Naive thymus-derived CD4-positive, alpha-beta T cell (primary cell): Measurements from ENCODE around the gene CAMK2A. TPM values are rescaled to one million over a fixed set of nuclear protein-coding genes. Genes with fewer than 3 reads are reported as not detected.

ENCODE experiments used
- ATAC-seq: fragments of 150-1000 bp; cut with Tn5 transposase; 2 replicates; pipeline ENCODE4 v1.10.0; 2021; ENCODE audit warnings: mild to moderate bottlenecking, moderate library complexity
- CTCF ChIA-PET: fragments of 350-600 bp; sonication (Branson Sonifier 250); formaldehyde crosslinking; loops from one replicate; lab custom pipeline; 2021; ENCODE audit warnings: antibody characterized with exemption; lab: Charles Lee
- POLR2A ChIA-PET: fragments of 350-600 bp; sonication (Branson Sonifier 250); formaldehyde crosslinking; loops from one replicate; lab custom pipeline; 2021; ENCODE audit warnings: antibody characterized with exemption, inconsistent platforms; lab: Charles Lee
- DNase-seq, 9 donors: peaks; one replicate each; pipeline versions ENCODE4 v3.0.0 to v3.0.0-alpha.2; 2020 to 2022; ENCODE audit warnings: mixed read lengths in 1 of 9
- H3K27ac ChIP-seq: one replicate; pipeline ENCODE4 v1.7.0; 2013; ENCODE audit warnings: mild to moderate bottlenecking, low read depth, low read length, moderate library complexity
- H3K27me3 ChIP-seq, 2 donors: one replicate each; pipeline ENCODE4 v1.7.0; 2013; ENCODE audit warnings: low read length in 2 of 2, mild to moderate bottlenecking in 2 of 2, moderate library complexity in 2 of 2; ENCODE audit not compliant: control insufficient read depth in 2 of 2, insufficient read depth in 2 of 2
- H3K36me3 ChIP-seq, 3 experiments: 1 replicate in 2 of 3; 2 replicates in 1 of 3; pipeline ENCODE4 v1.7.0; 2013; ENCODE audit warnings: low read length in 3 of 3, mild to moderate bottlenecking in 3 of 3, moderate library complexity in 1 of 3; ENCODE audit not compliant: insufficient read depth in 3 of 3, control insufficient read depth in 2 of 3
- H3K4me1 ChIP-seq, 2 donors: one replicate each; pipeline ENCODE4 v1.7.0; 2013; ENCODE audit warnings: low read length in 2 of 2, mild to moderate bottlenecking in 2 of 2, moderate library complexity in 1 of 2; ENCODE audit not compliant: control insufficient read depth in 2 of 2, insufficient read depth in 2 of 2
- H3K4me3 ChIP-seq: 2 replicates; pipeline ENCODE4 v1.7.0; 2013; ENCODE audit warnings: mild to moderate bottlenecking, low read length
- H3K9me3 ChIP-seq, 3 experiments: 1 replicate in 2 of 3; 2 replicates in 1 of 3; pipeline ENCODE4 v1.7.0; 2013; ENCODE audit warnings: low read length in 3 of 3; ENCODE audit not compliant: control insufficient read depth in 2 of 3
- H3K27ac Mint-ChIP-seq, 9 donors: one replicate each; pipeline ENCODE4 v1.8.0; 2020 to 2022; ENCODE audit warnings: mixed read lengths in 9 of 9, mild to moderate bottlenecking in 8 of 9, moderate library complexity in 5 of 9, inconsistent platforms in 2 of 9
- H3K27me3 Mint-ChIP-seq, 5 donors: one replicate each; pipeline ENCODE4 v1.8.0; 2021 to 2022; ENCODE audit warnings: mixed read lengths in 5 of 5, mild to moderate bottlenecking in 1 of 5
- H3K36me3 Mint-ChIP-seq, 5 donors: one replicate each; pipeline ENCODE4 v1.8.0; 2020 to 2022; ENCODE audit warnings: mixed read lengths in 5 of 5, mild to moderate bottlenecking in 3 of 5, inconsistent platforms in 1 of 5
- H3K4me1 Mint-ChIP-seq, 7 donors: one replicate each; pipeline ENCODE4 v1.8.0; 2020 to 2022; ENCODE audit warnings: mixed read lengths in 7 of 7, mild to moderate bottlenecking in 3 of 7, inconsistent platforms in 1 of 7
- H3K4me3 Mint-ChIP-seq, 10 donors: one replicate each; pipeline ENCODE4 v1.8.0; 2020 to 2022; ENCODE audit warnings: mild to moderate bottlenecking in 10 of 10, mixed read lengths in 10 of 10, moderate library complexity in 6 of 10, inconsistent platforms in 2 of 10
- H3K9me3 Mint-ChIP-seq, 11 donors: one replicate each; pipeline ENCODE4 v1.8.0; 2020 to 2022; ENCODE audit warnings: mixed read lengths in 11 of 11, mild to moderate bottlenecking in 4 of 11, inconsistent platforms in 1 of 11, moderate library complexity in 1 of 11
- intact Hi-C, 2 donors: fragments of 100-400 bp; cut with micrococcal nuclease; formaldehyde crosslinking; loops; one replicate each; pipeline ENCODE4 v1.15.1; 2023
- polyA plus RNA-seq, 2 donors: library from polyadenylated mRNA; unstranded; fragments of 300-500 nt; fragmentation: Illumina TruSeq; gene quantifications; one replicate each; pipeline ENCODE4 v1.2.3, GENCODE V29; 2021
- total RNA-seq, 6 experiments: library from RNA in 5 of 6; stranded (reverse) in 5 of 6; gene quantifications; 1 replicate in 5 of 6; 2 replicates in 1 of 6; pipeline ENCODE4 v1.2.3 and lab custom pipeline; 2021 to 2026

Gene CAMK2A
- total and polyA plus RNA-seq, 7 experiments from 2014 or later: not detected

- no peak for ATAC-seq
- Mint-ChIP-seq H3K27ac (peak overlapping the region in 1 of 9 donors; percentile 23), H3K4me3 (no peak overlapping the region), H3K36me3 (peaks cover 0 to 3% (median 0%) of the 10 kb centered on the region in 5 donors), H3K9me3 (peaks cover 0 to 2% (median 0%) of the 10 kb centered on the region in 11 donors), H3K27me3 (peaks cover 23 to 49% (median 35%) of the 10 kb centered on the region in 5 donors), H3K4me1 (peaks cover 4 to 9% (median 6%) of the 10 kb centered on the region in 7 donors)
- no peak for DNase-seq
- Histone ChIP-seq H3K36me3 (no peaks in the 10 kb centered on the region), H3K4me1 (no peaks in the 10 kb centered on the region), H3K9me3 (no peaks in the 10 kb centered on the region), H3K4me3 (no peak overlapping the region), H3K27ac (no peak overlapping the region), H3K27me3 (peaks cover 0 to 5% of the 10 kb centered on the region in 2 donors)
- ChIA-PET CTCF (no interaction called here), POLR2A (interaction anchor here (0.7 kb wide), 1 partner anchor 744 kb away, joined by 3 read pairs; no protein-coding TSS in a partner anchor)
- intact Hi-C loops: no loop called here
Measured at GRCh38 chr5:150305557-150305956, 16.0 kb upstream of the CAMK2A start.

GRCh38 chr5:150305095-150305494 lies 15.5 kb upstream of the CAMK2A start:
- Histone ChIP-seq H3K9me3 (no peaks in the 10 kb centered on the region), H3K27ac (no peak overlapping the region), H3K4me1 (no peaks in the 10 kb centered on the region), H3K27me3 (peaks cover 0 to 5% of the 10 kb centered on the region in 2 donors), H3K36me3 (no peaks in the 10 kb centered on the region), H3K4me3 (no peak overlapping the region)
- Mint-ChIP-seq H3K27me3 (peaks cover 25 to 52% (median 38%) of the 10 kb centered on the region in 5 donors), H3K9me3 (peaks cover 0 to 2% (median 0%) of the 10 kb centered on the region in 11 donors), H3K36me3 (peaks cover 0 to 3% (median 0%) of the 10 kb centered on the region in 5 donors), H3K4me3 (no peak overlapping the region), H3K27ac (no peak overlapping the region), H3K4me1 (peaks cover 4 to 9% (median 6%) of the 10 kb centered on the region in 7 donors)
- intact Hi-C loops: no loop called here
- no peak for DNase-seq
- POLR2A ChIA-PET: interaction anchor here (0.7 kb wide), 1 partner anchor 744 kb away, joined by 3 read pairs; no protein-coding TSS in a partner anchor
- no peak for ATAC-seq
- CTCF ChIA-PET: no interaction called here

DNA sequence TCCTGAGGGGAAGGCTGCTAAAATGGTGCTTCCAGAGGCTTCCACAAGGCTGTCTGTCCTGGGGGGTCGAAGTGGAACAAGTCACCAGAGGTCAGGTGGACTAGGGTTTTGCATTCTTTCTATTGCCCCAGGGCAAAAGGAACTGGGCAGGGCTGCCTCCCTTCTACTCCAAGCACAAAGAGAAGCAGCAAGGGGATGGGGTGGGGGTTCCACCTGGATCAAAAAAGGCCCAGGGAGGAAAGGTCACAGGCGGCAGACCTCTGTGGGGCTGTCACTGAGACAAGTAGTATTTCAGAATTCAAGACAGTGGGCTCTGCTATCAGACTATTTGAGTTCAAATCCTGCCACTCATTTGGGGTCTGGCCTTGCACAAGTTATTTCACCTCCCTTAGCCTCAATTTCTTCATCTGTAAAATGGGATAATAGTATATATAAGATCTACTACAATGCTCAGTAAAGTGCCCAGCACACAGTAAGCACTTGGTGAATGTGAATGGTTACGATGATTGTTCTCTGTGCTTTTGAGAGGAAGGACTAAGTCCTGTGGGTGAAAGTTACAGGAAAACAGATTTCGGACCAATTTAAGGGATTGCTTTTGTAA lies 15.0 kb upstream of the CAMK2A start:
- Histone ChIP-seq H3K36me3 (no peaks in the 10 kb centered on the region), H3K9me3 (no peaks in the 10 kb centered on the region), H3K4me3 (no peak overlapping the region), H3K4me1 (no peaks in the 10 kb centered on the region), H3K27me3 (peaks cover 0 to 5% of the 10 kb centered on the region in 2 donors), H3K27ac (no peak overlapping the region)
- Mint-ChIP-seq H3K36me3 (peaks cover 0 to 3% (median 0%) of the 10 kb centered on the region in 5 donors), H3K9me3 (peaks cover 0 to 2% (median 0%) of the 10 kb centered on the region in 11 donors), H3K27ac (no peak overlapping the region), H3K27me3 (peaks cover 28 to 55% (median 37%) of the 10 kb centered on the region in 5 donors), H3K4me3 (no peak overlapping the region), H3K4me1 (peaks cover 4 to 9% (median 6%) of the 10 kb centered on the region in 7 donors)
- DNase-seq (no peak), ATAC-seq (no peak)
- POLR2A ChIA-PET: no interaction called here
- intact Hi-C loops: no loop called here
- CTCF ChIA-PET: no interaction called here

- Mint-ChIP-seq H3K27me3 (peaks cover 28 to 55% (median 37%) of the 10 kb centered on the region in 5 donors), H3K27ac (no peak overlapping the region), H3K4me3 (peak overlapping the region in 1 of 10 donors; percentile 25), H3K9me3 (peaks cover 0 to 2% (median 0%) of the 10 kb centered on the region in 11 donors), H3K4me1 (peaks cover 4 to 9% (median 6%) of the 10 kb centered on the region in 7 donors), H3K36me3 (peaks cover 0 to 3% (median 0%) of the 10 kb centered on the region in 5 donors)
- peaks cover 0 to 5% of the 10 kb centered on the region in 2 donors for H3K27me3 ChIP-seq
- H3K4me3 ChIP-seq: no peak overlapping the region
- no peaks in the 10 kb centered on the region for H3K36me3 ChIP-seq
- POLR2A ChIA-PET: no interaction called here
- DNase-seq (no peak), ATAC-seq (no peak)
- no peaks in the 10 kb centered on the region for H3K4me1 ChIP-seq
- no peaks in the 10 kb centered on the region for H3K9me3 ChIP-seq
- intact Hi-C loops: no loop called here
- CTCF ChIA-PET: no interaction called here
- no peak overlapping the region for H3K27ac ChIP-seq
Measured at GRCh38 chr5:150303660-150304386, 14.2 kb upstream of the CAMK2A start.

DNA sequence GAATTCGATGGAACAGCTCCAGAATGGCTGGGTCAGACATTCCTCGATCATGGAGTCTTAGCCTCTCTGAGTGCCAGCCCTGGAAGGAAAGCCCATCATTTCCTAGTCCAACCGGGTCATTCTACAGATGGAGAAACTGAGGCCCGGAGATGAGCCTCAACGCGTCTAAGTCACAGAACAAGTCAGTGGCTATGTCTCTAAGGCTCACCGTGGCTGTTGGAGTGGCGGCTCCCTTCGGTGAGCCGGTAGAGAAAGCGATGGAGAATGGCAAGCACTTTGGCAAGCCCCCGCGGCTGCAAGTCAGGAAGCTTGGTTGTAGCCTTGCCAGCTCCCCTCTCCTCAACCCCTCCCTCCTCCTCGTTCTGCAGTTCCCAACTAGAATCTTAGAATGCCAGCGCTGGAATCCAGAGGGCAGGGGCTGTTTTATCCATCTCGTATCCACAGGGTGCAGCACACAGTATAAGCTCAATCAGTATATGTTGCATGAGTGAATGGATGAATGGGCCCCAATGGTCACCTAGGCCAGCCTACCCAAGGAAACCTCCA lies 13.6 kb upstream of the CAMK2A start:
- peaks cover 0 to 5% of the 10 kb centered on the region in 2 donors for H3K27me3 ChIP-seq
- ChIA-PET POLR2A (no interaction called here), CTCF (no interaction called here)
- Mint-ChIP-seq H3K9me3 (peaks cover 0 to 2% (median 0%) of the 10 kb centered on the region in 11 donors), H3K4me3 (peak overlapping the region in 1 of 10 donors; percentile 25), H3K27me3 (peaks cover 28 to 55% (median 37%) of the 10 kb centered on the region in 5 donors), H3K36me3 (peaks cover 0 to 3% (median 0%) of the 10 kb centered on the region in 5 donors), H3K27ac (no peak overlapping the region), H3K4me1 (peaks cover 4 to 9% (median 6%) of the 10 kb centered on the region in 7 donors)
- DNase-seq (no peak), ATAC-seq (no peak)
- intact Hi-C loops: no loop called here
- no peaks in the 10 kb centered on the region for H3K36me3 ChIP-seq
- no peak overlapping the region for H3K27ac ChIP-seq
- H3K4me3 ChIP-seq: no peak overlapping the region
- no peaks in the 10 kb centered on the region for H3K9me3 ChIP-seq
- no peaks in the 10 kb centered on the region for H3K4me1 ChIP-seq

- POLR2A ChIA-PET: no interaction called here
- intact Hi-C loops: no loop called here
- Mint-ChIP-seq H3K27ac (no peak within 1 kb of the TSS), H3K27me3 (peaks cover 28 to 55% (median 34%) of the 10 kb centered on the region in 5 donors), H3K9me3 (no peaks in the 10 kb centered on the region), H3K4me1 (peaks cover 4 to 9% (median 6%) of the 10 kb centered on the region in 7 donors), H3K4me3 (peak within 1 kb of the TSS in 4 of 10 donors; percentile 12 to 34 (median 28)), H3K36me3 (peaks cover 0 to 3% (median 0%) of the 10 kb centered on the region in 5 donors)
- CTCF ChIA-PET: no interaction called here
- Histone ChIP-seq H3K9me3 (no peaks in the 10 kb centered on the region), H3K4me3 (no peak within 1 kb of the TSS), H3K4me1 (no peaks in the 10 kb centered on the region), H3K27me3 (peaks cover 0 to 5% of the 10 kb centered on the region in 2 donors), H3K36me3 (no peaks in the 10 kb centered on the region), H3K27ac (no peak within 1 kb of the TSS)
- DNase-seq: no peak
- ATAC-seq: no peak
Measured at GRCh38 chr5:150302301-150303069, 12.9 kb upstream of the CAMK2A start, which contains the start of gene ARSI. ARSI (minus strand) TSS chr5:150302905; CDS start chr5:150302373, 532 bp downstream.
